ENCODE results near the gene SMIM3.
"Not testable (repeated sequence)": the region's sequence is repeated elsewhere in the genome, so short reads cannot be mapped to it uniquely, and the experiment has no call there.

The SMIM3 gene, protein sequence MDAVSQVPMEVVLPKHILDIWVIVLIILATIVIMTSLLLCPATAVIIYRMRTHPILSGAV

DNA sequence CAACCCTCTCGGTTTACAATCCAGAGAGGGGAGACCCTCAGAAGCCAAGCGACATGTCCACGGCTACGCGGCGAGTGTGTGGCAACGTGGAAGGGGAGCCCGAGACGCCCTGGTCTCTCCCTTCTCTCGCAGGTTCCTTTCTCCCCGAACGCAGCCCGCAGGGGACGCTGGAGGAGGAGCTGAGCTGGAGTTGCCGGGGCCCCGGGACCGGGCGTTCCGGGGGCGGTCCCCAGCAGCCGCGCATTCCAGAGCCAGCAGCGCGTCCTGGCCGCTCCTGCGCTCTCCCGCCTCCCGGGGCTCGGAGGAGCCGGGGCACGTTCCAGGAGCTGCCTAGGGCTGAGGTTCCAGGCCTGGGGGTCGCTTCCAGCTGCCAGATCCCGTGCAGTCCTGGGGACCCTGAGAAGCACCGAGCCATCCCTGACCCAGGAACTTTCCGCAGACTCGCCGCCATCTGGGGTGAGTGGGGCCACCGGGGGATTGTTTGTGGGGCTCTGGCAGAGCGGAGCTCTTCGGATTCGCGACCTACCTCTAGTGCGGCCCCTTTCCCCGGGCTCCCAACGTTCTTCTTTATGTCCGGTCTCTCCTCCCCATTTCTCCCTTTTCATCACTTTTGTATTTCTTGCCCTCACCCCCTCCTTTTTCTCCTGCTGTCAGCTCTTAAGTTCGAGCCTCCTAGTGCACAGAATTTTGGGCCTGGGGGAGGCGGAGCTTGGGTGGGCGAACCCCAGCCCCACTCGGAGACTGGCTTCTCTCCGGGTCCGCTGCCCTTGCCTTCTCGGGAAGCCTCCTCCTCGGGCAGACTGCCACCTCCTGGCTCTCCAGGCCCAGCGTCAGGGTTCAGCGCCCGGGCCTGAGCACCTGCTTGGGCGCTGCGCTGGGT lies at the start of gene SMIM3:
TSS of gene SMIM3 (plus strand) at position 241 of the 880 bp plus-strand sequence. CDS start 16,684 bp downstream, outside the sequence.
- peak; percentile 40 for DNase-seq (ENCODE audit: low read depth)

DNA sequence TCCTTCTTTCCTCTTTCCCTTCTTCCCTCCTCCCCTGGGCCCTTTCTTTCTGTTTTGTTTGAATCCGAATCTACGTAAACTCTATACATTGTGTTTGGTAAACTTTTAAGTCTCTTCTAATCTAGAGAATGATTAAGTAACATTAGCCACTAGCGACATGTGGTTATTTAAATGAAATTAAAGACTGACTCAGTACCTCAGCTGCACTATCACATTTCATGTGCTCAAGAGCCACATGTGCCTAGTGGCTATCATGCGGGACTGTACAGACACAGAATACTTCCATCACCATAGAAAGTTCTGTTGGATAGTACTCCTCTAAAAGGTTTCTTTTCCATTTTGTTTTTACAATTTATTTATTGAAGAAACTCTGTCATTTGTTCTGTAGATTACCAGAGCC lies 48.7 kb upstream of the SMIM3 start:
- no peak for DNase-seq (ENCODE audit: low read depth)

DNA sequence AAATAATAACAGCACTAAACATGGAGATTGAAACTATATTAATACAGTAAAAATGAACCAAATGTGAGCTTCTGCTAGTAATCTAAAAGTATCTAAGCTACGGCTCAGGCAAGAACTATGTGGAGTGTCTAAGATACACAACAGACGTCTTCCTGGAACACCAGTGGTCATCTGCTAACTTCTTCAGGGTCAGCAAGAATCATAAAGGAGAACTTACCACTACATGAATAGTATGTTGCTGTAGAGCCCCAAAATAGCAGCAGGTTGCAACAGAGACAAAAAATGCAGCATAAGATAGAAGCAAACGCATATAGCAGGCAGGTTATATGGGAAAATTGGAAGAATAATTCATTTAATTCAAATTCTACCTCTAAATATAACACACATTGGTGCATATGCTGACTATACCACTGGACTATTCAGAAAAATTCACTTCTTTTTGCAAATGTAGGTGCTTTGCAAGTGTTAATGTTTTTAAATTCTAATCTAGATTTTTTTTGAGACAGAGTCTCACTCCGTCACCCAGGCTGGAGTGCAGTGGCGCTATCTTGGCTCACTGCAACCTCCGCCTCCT lies 46.8 kb upstream of the SMIM3 start:
- no peak for DNase-seq (ENCODE audit: low read depth)

DNA sequence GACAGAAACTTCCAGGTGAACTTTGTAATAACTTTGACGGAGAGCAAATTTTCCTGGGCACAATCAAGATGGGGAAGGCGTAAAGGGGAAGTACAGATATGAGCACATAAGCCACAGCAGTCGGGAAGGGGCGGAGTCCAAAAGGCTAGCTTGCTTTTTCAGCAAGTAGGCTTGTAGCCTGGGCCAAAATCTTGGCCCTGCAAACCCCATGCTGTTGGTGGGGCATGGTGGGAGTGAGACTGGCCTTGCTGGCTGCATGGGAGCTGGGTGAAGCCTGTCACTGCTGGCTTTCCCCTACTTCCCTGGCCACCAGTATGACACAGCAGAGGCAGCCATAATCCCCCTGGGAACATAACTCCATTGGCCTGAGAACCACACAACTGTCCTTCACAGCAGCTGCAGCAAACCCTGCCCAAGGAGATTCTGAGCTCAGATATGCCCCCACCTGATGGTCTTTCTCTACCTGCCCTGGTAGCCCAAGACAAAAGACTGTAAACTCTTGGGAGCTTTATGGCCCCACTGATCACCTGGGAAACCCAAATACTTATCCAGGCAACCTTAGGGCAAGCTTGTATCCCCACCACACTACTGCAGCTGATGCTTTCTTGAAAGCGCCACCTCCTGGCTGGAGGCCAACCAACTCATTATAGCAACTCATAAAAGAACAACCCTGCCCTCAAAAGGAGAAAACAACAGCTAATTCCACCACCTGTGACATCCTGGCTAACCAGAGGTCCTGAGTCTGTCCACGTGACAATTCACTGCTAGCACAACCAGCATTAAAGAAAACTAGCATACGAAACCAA lies 43.8 kb upstream of the SMIM3 start:
- no peak for DNase-seq (ENCODE audit: low read depth)

DNA sequence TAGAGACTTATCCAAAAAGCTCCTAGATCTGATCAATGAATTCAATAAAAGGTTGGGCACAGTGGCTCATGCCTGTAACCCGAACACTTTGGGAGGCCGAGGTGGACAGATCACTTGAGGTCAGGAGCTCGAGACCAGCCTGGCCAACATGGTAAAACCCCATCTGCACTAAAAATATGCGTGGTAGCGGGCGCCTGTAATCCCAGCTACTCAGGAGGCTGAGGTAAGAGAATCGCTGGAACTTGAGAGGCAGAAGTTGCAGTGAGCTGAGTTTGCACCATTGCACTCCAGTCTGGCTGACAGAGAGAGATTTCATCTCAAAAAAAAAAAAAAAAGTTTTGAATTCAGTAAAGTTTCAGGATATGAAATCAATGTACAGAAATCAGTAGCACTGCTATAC lies 39.7 kb upstream of the SMIM3 start:
- DNase-seq (ENCODE audit: low read depth) = no peak

DNA sequence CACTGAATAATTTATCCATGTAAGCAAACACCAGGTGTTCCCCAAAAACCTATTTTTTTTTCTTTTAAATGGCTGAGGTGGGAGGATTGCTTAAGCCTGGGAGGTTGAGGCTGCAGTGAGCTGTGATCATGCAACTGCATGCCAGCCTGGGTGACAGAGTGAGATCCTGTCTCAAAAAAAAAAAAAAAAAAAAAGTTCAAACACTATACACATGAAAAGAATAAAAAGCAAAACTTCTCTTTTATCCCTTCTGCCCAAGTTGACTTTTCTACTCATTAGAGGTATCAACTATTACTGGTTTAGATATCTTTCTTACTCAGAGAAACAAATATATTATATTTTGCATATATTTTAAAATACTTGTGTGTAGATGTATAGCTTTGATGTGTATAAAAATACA lies 37.6 kb upstream of the SMIM3 start:
- DNase-seq (ENCODE audit: low read depth) = no peak

DNA sequence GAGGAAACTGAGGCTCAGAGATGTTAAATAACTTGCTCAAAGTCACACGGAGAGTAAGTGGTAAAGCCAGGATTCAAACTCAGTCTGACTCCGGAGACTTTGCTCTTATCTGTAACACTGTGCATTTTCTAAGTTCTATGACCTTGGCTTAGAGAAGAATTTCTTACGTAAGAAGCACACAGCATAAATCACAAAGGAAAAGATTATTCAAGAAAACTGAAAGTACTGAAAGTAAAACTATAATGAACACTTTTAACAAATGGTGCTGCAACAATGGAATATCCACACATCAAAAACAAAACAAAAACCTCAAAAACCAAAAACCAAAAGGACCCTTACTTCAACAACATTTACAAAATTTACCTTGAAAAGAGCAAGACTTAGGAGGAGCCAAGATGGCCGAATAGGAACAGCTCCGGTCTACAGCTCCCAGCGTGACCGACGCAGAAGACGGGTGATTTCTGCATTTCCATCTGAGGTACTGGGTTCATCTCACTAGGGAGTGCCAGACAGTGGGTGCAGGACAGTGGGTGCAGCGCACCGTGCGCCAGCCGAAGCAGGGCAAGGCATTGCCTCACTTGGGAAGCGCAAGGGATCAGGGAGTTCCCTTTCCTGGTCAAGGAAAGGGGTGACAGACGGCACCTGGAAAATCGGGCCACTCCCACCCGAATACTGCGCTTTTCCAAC lies 36.0 kb upstream of the SMIM3 start:
- not testable (repeated sequence) for DNase-seq (ENCODE audit: low read depth)

DNA sequence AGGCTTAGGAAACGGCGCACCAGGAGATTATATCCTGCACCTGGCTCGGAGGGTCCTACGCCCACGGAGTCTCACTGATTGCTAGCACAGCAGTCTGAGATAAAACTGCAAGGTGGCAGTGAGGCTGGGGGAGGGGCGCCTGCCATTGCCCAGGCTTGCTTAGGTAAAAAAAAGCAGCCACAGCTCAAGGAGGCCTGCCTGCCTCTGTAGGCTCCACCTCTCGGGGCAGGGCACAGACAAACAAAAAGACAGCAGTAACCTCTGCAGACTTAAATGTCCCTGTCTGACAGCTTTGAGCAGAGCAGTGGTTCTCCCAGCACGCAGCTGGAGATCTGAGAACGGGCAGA lies 35.4 kb upstream of the SMIM3 start:
- not testable (repeated sequence) for DNase-seq (ENCODE audit: low read depth)

DNA sequence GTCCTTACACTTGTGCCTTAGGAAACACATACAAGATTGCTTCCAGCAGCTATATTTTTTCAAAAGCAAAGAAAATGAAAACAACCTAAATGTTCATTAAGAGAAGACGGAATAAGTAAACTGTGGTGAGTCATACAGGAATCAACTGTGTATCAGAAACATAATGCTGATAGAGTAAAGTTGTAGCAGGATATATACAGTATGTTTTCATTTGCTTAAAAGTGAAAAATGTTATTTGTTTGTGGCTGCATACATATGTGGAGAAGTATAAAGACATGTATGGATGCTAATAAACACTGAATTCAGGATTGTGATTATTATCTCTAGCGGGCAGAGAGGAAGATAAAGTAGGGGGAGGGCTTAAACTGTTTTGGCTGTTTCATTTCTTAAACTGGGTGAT lies 28.1 kb upstream of the SMIM3 start:
- no peak for DNase-seq (ENCODE audit: low read depth)

DNA sequence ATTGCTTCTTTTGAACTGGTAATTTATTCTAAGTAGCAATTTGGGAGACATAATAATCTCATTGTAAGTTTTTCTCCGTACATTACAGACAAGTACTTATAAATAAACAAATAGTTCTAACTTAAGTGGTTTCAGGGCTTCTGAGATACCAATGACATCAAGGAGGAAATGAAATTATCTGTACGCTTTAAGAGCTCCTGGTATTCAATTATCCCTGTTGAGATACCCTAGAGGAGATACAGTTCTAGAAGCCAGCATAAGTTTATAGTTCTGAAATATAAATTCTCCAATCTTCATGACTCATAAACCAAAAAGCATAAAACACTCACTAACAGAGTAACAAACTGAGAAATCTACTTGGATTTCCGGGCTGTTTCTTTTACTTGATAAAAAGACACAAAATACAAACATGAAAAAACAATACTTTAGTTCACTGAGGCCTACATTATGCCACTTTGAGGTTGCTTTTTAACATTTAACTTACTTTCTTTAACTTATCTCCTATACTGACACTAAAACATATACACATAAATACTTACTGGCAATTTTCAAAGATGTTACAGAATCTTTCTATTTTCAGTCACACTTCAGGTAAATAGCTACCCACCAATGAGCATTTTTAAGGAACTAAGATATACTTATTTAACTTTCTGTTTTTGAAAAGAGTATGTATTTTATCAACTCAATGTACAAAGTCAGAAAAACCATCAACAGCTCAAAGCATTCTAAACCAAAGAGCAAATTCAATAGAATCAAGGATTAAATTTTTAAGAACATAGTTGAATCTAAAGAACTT lies 27.3 kb upstream of the SMIM3 start:
- no peak for DNase-seq (ENCODE audit: low read depth)

DNA sequence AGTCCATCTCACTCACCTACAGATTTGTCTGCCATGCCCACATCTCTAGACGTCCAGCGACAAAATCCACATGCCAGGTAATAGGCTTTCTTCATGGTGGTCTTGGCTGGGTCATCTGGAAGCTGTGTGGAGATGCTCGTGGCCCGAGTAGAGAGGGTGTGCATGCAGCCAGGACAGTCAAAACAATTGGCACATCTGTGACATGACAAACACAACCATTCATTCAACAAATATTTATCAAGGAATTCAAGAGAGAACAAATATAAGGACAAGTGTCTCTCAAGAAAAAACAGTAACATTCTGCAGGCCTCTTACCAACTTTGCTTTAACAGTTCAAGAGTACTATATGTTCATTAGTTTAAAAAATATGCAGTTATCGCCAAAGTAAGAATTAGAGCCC lies 25.1 kb upstream of the SMIM3 start:
- no peak for DNase-seq (ENCODE audit: low read depth)

DNA sequence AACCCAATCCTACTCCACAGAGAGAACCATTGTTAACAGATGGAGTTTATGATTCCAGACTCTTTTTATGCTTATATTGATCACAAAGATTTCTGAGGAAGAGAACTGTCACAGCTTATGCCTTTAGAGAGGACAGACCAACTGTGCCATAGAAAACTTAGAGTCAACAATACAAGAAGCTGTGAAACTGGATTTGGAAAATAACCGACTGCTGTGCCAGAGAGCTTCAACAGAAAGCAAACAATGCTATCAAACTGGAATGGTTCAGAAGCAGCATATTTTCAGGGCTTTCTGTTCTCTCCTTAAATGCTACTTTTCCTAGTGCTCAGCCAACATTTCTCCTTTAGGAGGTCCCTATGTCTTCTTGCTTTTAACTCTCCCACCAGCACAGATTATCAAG lies 24.7 kb upstream of the SMIM3 start:
- DNase-seq (ENCODE audit: low read depth) = no peak

DNA sequence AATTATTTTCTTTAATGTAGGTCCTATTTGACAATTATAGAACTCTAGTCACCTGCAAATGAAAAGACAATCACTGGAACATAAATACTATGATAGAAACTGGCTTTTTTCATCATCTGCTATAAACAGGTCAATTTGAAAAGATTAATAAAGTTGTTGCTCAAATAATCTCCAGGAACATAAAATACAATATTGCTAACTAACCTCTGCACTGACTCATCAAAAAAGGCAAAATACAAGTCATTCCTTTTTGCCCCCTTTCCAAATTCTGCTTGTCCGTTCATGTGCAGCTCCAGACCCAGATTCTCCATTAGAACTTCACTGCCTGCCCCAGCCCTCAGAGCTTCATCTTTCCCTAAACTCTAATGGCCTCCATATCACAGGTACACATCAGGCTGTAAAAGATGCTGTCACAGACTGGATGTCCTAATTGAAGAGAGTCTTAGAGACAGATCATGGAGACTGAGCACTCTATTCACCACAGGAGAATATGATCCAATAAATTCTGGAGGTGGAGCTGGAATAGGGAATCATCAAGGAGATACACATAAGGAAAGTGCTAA lies 21.4 kb upstream of the SMIM3 start:
- no peak for DNase-seq (ENCODE audit: low read depth)

DNA sequence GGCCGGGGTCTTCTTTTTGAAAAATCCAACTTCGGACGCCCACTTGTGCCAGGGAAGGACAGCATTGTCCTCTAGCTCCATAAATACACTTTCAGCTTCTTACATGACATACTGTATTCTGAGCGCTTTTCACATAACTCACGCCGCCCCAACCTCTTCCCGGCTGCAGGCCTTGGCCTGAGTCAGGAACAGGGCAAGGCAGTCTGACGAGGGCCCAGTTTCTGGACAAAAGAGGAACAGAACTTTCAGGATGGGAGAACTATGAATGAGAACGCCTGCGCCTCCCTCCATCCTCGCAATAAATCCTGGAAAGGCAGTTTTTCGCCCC lies 20.4 kb upstream of the SMIM3 start:
- no peak for DNase-seq (ENCODE audit: low read depth)

DNA sequence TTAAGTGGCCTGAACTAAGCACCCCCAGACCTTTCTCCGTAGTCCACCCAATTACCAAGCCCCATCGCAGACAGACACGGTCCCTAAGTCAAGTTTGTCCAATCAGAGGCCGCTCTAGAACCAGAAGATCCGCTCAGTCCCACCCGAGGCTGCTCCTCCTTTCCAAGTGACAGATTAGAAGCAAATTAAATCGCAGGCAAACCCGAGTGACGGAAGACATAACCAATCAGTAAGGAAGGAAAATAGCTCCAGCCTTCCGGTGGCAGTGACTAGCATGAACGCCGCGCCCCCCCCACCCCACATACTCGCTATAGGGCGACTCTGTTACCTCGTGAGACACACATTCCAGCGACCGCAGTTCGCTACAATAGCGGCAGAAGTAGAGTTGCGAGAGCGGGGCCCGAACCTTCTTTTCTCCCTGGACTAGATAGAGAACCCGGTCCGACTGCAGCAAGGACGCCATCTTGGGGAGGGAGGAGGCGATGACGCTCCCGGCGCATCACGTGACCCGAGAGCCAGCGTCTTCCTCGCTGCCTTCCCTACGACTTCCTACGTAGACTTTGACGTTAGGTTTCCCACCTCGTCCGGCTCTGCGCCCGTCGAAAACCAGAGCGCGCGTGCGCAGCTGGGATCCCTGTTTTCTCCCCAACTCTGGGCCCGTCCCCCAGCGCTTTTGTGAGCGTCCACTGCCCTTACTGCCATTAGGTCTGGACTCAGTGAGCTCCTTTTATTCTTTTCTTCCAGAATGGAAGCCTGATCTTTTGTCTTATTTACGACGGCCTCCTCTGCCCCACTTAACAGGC lies 19.8 kb upstream of the SMIM3 start, which contains the start of gene DCTN4:
TSS of gene DCTN4 (minus strand) at position 487 of the 803 bp plus-strand sequence. CDS start at position 463, 24 bp downstream.
- DNase-seq (ENCODE audit: low read depth) = peak; percentile 99

DNA sequence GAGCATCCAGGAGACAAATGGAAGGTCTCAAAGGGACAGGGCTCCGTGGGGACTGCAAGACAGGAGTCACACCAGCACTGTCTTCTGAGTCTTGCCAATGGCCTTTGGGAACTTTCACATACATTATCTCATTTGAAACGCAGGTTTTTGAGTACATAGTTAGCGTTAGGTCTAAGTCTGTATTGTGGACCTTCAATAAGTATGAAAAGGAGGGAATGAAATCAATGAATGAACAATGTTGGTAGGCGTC lies 19.3 kb upstream of the SMIM3 start:
- DNase-seq (ENCODE audit: low read depth) = no peak

DNA sequence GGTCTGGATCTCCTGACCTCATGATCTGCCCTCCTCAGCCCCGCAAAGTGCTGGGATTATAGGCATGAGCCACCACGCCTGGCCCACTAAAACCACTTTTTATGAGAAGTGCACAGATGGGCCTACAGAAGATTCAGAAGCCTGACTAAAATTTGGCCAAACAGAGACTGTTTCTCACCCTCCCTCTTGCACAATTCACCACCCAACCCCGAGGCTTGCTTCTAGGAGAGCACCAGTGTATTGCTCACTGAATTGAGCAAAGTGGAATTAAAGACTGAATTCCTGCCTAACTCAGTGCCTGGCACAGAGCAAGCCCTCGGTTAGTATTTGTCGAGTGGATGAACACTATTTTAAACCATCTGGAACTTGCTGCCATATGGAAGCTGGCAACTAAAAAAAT lies 16.3 kb upstream of the SMIM3 start:
- DNase-seq (ENCODE audit: low read depth) = no peak

DNA sequence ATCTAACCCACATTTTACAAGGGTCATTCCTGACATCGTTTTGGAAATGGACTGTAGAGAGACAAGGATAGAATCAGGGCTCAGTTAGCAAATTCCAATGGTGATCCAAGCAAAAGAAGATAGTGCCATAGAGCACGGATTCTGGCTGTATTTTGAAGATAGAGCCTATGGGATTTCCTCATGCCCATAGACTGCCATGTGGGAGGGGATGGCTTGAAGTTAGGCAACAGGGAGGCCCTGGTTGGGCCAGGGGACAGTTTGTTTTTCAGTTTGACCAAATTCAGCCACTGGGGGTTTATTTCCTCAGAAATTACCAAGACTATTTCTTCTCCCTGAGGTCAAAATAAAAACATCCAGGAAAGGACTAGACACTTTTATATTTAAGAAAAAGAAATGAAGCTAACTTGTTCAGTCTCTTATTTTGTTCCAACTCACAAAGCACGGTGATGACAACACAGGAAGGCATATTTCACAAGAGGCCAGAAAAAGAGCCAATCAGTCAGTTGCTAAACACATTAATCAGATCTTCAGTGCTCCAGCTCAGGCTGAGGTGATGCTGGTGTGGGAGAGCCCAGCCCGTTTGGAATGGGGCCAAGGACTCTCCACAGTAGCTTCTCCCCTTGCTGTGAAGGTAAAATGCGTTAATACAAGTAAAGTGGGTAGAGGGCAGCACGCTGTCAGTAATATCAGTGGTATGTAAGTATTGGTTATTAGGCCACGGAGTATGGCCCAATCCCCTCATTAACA lies 15.4 kb upstream of the SMIM3 start:
- DNase-seq (ENCODE audit: low read depth) = peak; percentile 67

DNA sequence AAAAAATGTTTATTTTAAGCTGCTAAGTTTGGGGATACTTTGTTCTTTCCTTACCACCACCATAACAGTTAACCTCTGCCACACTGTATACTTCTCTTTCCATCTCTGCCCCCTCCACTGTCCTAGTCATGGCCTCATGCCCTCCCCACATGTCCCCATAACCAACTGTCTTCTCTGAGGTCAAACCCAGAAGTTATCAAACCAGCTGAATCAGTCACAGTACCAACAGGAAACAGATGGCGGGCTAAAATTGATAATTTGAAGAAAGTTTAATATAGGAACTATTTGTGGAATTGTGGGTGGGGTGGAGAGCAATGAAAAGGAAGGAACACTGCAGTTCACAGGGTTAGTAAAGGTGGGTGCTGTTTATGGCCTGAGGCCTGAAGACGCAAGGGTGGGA lies 14.0 kb upstream of the SMIM3 start:
- no peak for DNase-seq (ENCODE audit: low read depth)

All from GM04504 (cell line).